ENCODE results near the gene ULBP3.
A peak's percentile ranks its signal among the peaks of the same experiment; 100 is the strongest.
"Not testable (repeated sequence)": the region's sequence is repeated elsewhere in the genome, so short reads cannot be mapped to it uniquely, and the experiment has no call there.

Gene ULBP3

GRCh38 chr6:150075034-150075421 lies 6.1 kb upstream of the ULBP3 start:
- DNase-seq = no peak

GRCh38 chr6:150074396-150075033 lies 5.6 kb upstream of the ULBP3 start:
- DNase-seq = not testable (repeated sequence)

GRCh38 chr6:150072201-150072600 lies 3.3 kb upstream of the ULBP3 start:
- peak; percentile 20 to 24 for DNase-seq

- DNase-seq = no peak
These were observed 1.4 kb upstream of the ULBP3 start for GRCh38 chr6:150070236-150070818.

- DNase-seq = no peak
These were observed 785 bp upstream of the ULBP3 start for GRCh38 chr6:150069706-150070105.

- no peak for DNase-seq
These were observed 770 bp downstream of the ULBP3 start for GRCh38 chr6:150068151-150068550.

GRCh38 chr6:150065083-150065482 lies 3.8 kb downstream of the ULBP3 start:
- no peak for DNase-seq

GRCh38 chr6:150063640-150064039 lies 5.3 kb downstream of the ULBP3 start:
- no peak for DNase-seq

- DNase-seq = not testable (repeated sequence)
These were observed 8.9 kb downstream of the ULBP3 start for GRCh38 chr6:150059973-150060372.

- DNase-seq = no peak
These were observed 9.9 kb downstream of the ULBP3 start for GRCh38 chr6:150058986-150059385.

- DNase-seq = no peak
These were observed 10.6 kb downstream of the ULBP3 start for GRCh38 chr6:150058231-150058792.

GRCh38 chr6:150057501-150057951 lies 11.4 kb downstream of the ULBP3 start:
- no peak for DNase-seq

GRCh38 chr6:150056916-150057315 lies 12.0 kb downstream of the ULBP3 start:
- no peak for DNase-seq

GRCh38 chr6:150056156-150056555 lies 12.8 kb downstream of the ULBP3 start:
- no peak for DNase-seq

GRCh38 chr6:150055131-150055530 lies 13.8 kb downstream of the ULBP3 start:
- DNase-seq = no peak

- DNase-seq = no peak
These were observed 15.5 kb downstream of the ULBP3 start for GRCh38 chr6:150053450-150053849.

GRCh38 chr6:150050846-150051245 lies 18.1 kb downstream of the ULBP3 start:
- DNase-seq = no peak

GRCh38 chr6:150048099-150048498 lies 20.8 kb downstream of the ULBP3 start:
- DNase-seq = no peak

- DNase-seq = no peak
These were observed 22.0 kb downstream of the ULBP3 start for GRCh38 chr6:150046943-150047342.

- no peak for DNase-seq
These were observed 24.2 kb downstream of the ULBP3 start for GRCh38 chr6:150044621-150045145.

GRCh38 chr6:150043501-150044412 lies 25.2 kb downstream of the ULBP3 start:
- DNase-seq = no peak

- no peak for DNase-seq
These were observed 25.8 kb downstream of the ULBP3 start for GRCh38 chr6:150043096-150043495.
